GM12878 (cell line): Measurements from ENCODE around the gene GINS2. TPM values are rescaled to one million over a fixed set of nuclear protein-coding genes. Genes with fewer than 3 reads are reported as not detected.
A peak's percentile ranks its signal among the peaks of the same experiment; 100 is the strongest.

Experiments used
- ATAC-seq: fragments of 200-7000 bp; cut with Tn5 transposase; 3 replicates; pipeline ENCODE4 v1.9.1; 2020; ENCODE audit warnings: mild to moderate bottlenecking, moderate library complexity
- BruUV-seq: library from RNA; stranded (reverse); fragments of 400-500 nt; replicated peaks from 2 replicates; lab custom pipeline; 2021; lab: Mats Ljungman, UMichigan
- CTCF ChIA-PET: fragments of 300-600 bp; sonication (Branson Sonifier 250); formaldehyde crosslinking; extraction: SDS; loops from one replicate; lab custom pipeline; 2021; ENCODE audit warnings: inconsistent platforms; lab: Yijun Ruan, JAX
- POLR2A ChIA-PET: fragments of 350-600 bp; formaldehyde crosslinking; extraction: SDS; loops from one replicate; lab custom pipeline; 2021; ENCODE audit warnings: inconsistent platforms; lab: Charles Lee
- RAD21 ChIA-PET: fragments of 300-600 bp; sonication (Branson Sonifier 250); formaldehyde crosslinking; loops from one replicate; lab custom pipeline; 2023; ENCODE audit warnings: antibody characterized with exemption; ENCODE audit not compliant: unreplicated experiment; lab: Charles Lee
- SMC1A ChIA-PET: fragments of 300-600 bp; sonication (Branson Sonifier 250); formaldehyde crosslinking; loops from one replicate; lab custom pipeline; 2023; ENCODE audit not compliant: unreplicated experiment, uncharacterized antibody; lab: Charles Lee
- DNase-seq: peaks from one replicate; pipeline ENCODE4 v3.0.0-alpha.2; 2011; ENCODE audit warnings: low read depth, low spot score
- FAIRE-seq: peaks from 3 replicates; lab custom pipeline; 2011; peaks lifted over from hg19 to GRCh38; lab: Jason Lieb, UNC
- H2AFZ ChIP-seq: 2 replicates; pipeline ENCODE4 v1.6.0; 2011; ENCODE audit warnings: low read depth, low read length, control low read depth; ENCODE audit not compliant: control insufficient read depth
- H3K27ac ChIP-seq: 2 replicates; pipeline ENCODE4 v1.5.1; 2011; ENCODE audit warnings: control low read depth; ENCODE audit not compliant: control insufficient read depth, insufficient read depth
- H3K27me3 ChIP-seq, 2 experiments: replicated peaks in 1 of 2; 2 replicates each; pipeline versions ENCODE4 v1.6.0 to v1.6.1; 2011; ENCODE audit warnings: low read length in 1 of 2; ENCODE audit not compliant: control insufficient read depth in 2 of 2, insufficient read depth in 2 of 2
- H3K36me3 ChIP-seq, 2 experiments: 2 replicates each; pipeline ENCODE4 v1.5.1; 2011; ENCODE audit warnings: low read length in 1 of 2; ENCODE audit not compliant: control insufficient read depth in 2 of 2, insufficient read depth in 2 of 2
- H3K4me1 ChIP-seq: 2 replicates; pipeline ENCODE4 v1.6.1; 2011; ENCODE audit warnings: mild to moderate bottlenecking, low read length, moderate library complexity, mixed read lengths; ENCODE audit not compliant: control insufficient read depth, insufficient read depth
- H3K4me2 ChIP-seq: 2 replicates; pipeline ENCODE4 v1.6.0; 2011; ENCODE audit warnings: control low read depth; ENCODE audit not compliant: control insufficient read depth, insufficient read depth
- H3K4me3 ChIP-seq: fragments of 200-600 bp; sonication (generic); 2 replicates; pipeline ENCODE4 v1.5.1; 2016
- H3K79me2 ChIP-seq: 2 replicates; pipeline ENCODE4 v1.6.0; 2011; ENCODE audit warnings: low read length; ENCODE audit not compliant: control insufficient read depth, insufficient read depth
- H3K9ac ChIP-seq: 2 replicates; pipeline ENCODE4 v1.8.0; 2011; ENCODE audit warnings: low read length, control low read depth, mixed read lengths; ENCODE audit not compliant: control insufficient read depth, insufficient read depth
- H3K9me3 ChIP-seq: replicated peaks from 3 replicates; pipeline ENCODE4 v1.5.1; 2011; ENCODE audit warnings: mild to moderate bottlenecking, low read length; ENCODE audit not compliant: control insufficient read depth, insufficient read depth
- H4K20me1 ChIP-seq: 2 replicates; pipeline ENCODE4 v1.6.0; 2011; ENCODE audit not compliant: control insufficient read depth, insufficient read depth
- BCLAF1 ChIP-seq: fragments of 450-650 bp; IDR thresholded peaks from 2 replicates; pipeline ENCODE4 v1.6.1; 2017; ENCODE audit warnings: antibody characterized with exemption, mild to moderate bottlenecking, moderate library complexity
- BMI1 ChIP-seq: fragments of 450-650 bp; IDR thresholded peaks from 2 replicates; pipeline ENCODE4 v1.6.1; 2016; ENCODE audit warnings: mild to moderate bottlenecking, moderate library complexity, borderline replicate concordance
- BRCA1 ChIP-seq: IDR thresholded peaks from 2 replicates; pipeline ENCODE4 v1.6.1; 2011; ENCODE audit warnings: low read depth, low read length, improper control_type of control experiment
- CREB1 ChIP-seq: IDR thresholded peaks from 2 replicates; pipeline ENCODE4 v1.6.1; 2012; ENCODE audit warnings: low read depth, mild to moderate bottlenecking, inconsistent platforms
- CREM ChIP-seq: IDR thresholded peaks from 2 replicates; pipeline ENCODE4 v1.6.1; 2014; ENCODE audit warnings: antibody characterized with exemption, low read depth
- FOXK2 ChIP-seq: fragments of 450-650 bp; IDR thresholded peaks from 2 replicates; pipeline ENCODE4 v1.6.1; 2017; ENCODE audit warnings: mild to moderate bottlenecking, moderate library complexity
- NFYB ChIP-seq: IDR thresholded peaks from 2 replicates; pipeline ENCODE4 v1.6.1; 2011; ENCODE audit warnings: low read depth, mild to moderate bottlenecking, low read length, improper control_type of control experiment, moderate library complexity; ENCODE audit not compliant: insufficient read depth
- PBX3 ChIP-seq: IDR thresholded peaks from 2 replicates; pipeline ENCODE4 v1.6.1; 2011; ENCODE audit warnings: mild to moderate bottlenecking, low read depth, low read length, moderate library complexity; ENCODE audit not compliant: insufficient replicate concordance
- RB1 ChIP-seq: fragments of 450-650 bp; formaldehyde crosslinking; IDR thresholded peaks from 2 replicates; pipeline ENCODE4 v1.6.1; 2017; ENCODE audit warnings: mild to moderate bottlenecking, borderline replicate concordance
- SPI1 ChIP-seq: IDR thresholded peaks from 2 replicates; pipeline ENCODE4 v1.6.1; 2011; ENCODE audit warnings: low read depth, mild to moderate bottlenecking, low read length, moderate library complexity, borderline replicate concordance; ENCODE audit not compliant: insufficient read depth
- STAT3 ChIP-seq: IDR thresholded peaks from 2 replicates; pipeline ENCODE4 v1.6.1; 2011; ENCODE audit warnings: low read depth, low read length, improper control_type of control experiment
- TCF3 ChIP-seq: IDR thresholded peaks from 2 replicates; pipeline ENCODE4 v1.6.1; 2012; ENCODE audit warnings: low read depth, mild to moderate bottlenecking, low read length, borderline replicate concordance; ENCODE audit not compliant: insufficient read depth
- ZSCAN29 ChIP-seq: fragments of 450-650 bp; IDR thresholded peaks from 2 replicates; pipeline ENCODE4 v1.6.1; 2017; ENCODE audit warnings: mild to moderate bottlenecking, moderate library complexity
- ZZZ3 ChIP-seq: IDR thresholded peaks from 2 replicates; pipeline ENCODE4 v1.6.1; 2011; ENCODE audit warnings: low read depth; ENCODE audit not compliant: control insufficient read depth, insufficient read length
- WGBS: methylation state at CpG from one replicate; pipeline ENCODE4 v1.1.6; 2016; ENCODE audit warnings: low lambda C conversion rate; ENCODE audit not compliant: insufficient replicate concordance, insufficient coverage; ENCODE audit errors: missing lambda C conversion rate; 5-methylcytosine and 5-hydroxymethylcytosine counted together
- in situ Hi-C: fragments of 300-500 bp; cut with MboI; formaldehyde crosslinking; loops from 9 replicates; pipeline ENCODE4 v1.14.3; 2018; ENCODE audit warnings: mixed read lengths
- intact Hi-C: fragments of 100-400 bp; cut with micrococcal nuclease; formaldehyde crosslinking; loops from one replicate; pipeline ENCODE4 v1.14.2; 2022; ENCODE audit not compliant: unreplicated experiment
- polyA plus RNA-seq, 11 experiments: library from polyadenylated mRNA; depleted of rRNA in 4 of 11; unstranded in 6 of 11; stranded (reverse) in 5 of 11; fragments of >200 nt; fragmentation: Nextera tagmentation in 4 of 11; fragmentation: Illumina TruSeq in 1 of 11; extraction: Ambion mirVana in 4 of 11; extraction: Trizol in 1 of 11; gene quantifications; 1 replicate in 1 of 11; 2 replicates in 10 of 11; pipeline versions ENCODE4 v1.2.1 to v1.2.3, GENCODE V29; 2011 to 2016; ENCODE audit warnings: inconsistent platforms in 2 of 11, missing spikeins in 2 of 11, low read depth in 1 of 11
- total RNA-seq, 4 experiments: library from RNA; depleted of rRNA in 3 of 4; stranded (reverse); fragments of >200 nt in 3 of 4; fragmentation: Illumina TruSeq in 1 of 4; extraction: Trizol in 1 of 4; gene quantifications; 2 replicates each; pipeline versions ENCODE4 v1.2.1 to v1.2.3, GENCODE V29; 2013 to 2021
- TF ChIP-seq, protein P1 (sequence below): fragments of 450-650 bp; IDR thresholded peaks from 2 replicates; pipeline ENCODE4 v1.6.1; 2014; ENCODE audit warnings: mild to moderate bottlenecking
- TF ChIP-seq, protein P2 (sequence below): fragments of 450-650 bp; IDR thresholded peaks from 2 replicates; pipeline ENCODE4 v1.6.1; 2017; ENCODE audit warnings: mild to moderate bottlenecking
- TF ChIP-seq, protein P3 (sequence below): fragments of 450-650 bp; IDR thresholded peaks from 2 replicates; pipeline ENCODE4 v1.6.1; 2016; ENCODE audit warnings: mild to moderate bottlenecking

GINS2 gene
- total and polyA plus RNA-seq, 10 of the 15 experiments (the other 5 are each of a cell fraction or from before 2014, with no cell fraction given): 42.7 to 90.8 (median 57.0) TPM

DNA sequence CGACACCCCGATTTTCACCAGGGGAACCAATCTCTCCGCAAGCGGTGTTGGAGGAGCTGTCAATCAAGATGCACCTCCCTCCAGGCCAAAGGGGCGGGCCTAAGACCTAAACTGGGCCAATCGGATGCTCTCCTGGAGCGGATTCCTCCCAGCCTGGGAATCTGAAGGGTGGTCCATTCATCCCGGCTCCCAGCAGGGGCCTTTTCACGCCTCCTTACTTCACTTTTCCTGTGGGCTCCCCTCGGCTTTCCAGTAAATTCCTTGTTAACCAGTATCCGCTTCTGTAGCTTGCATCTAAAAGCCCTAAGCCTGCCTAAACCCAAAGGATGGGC is 45.1 kb upstream of the GINS2 start:
- FAIRE-seq (no peak), DNase-seq (no peak), ATAC-seq (no peak)
- POLR2A ChIA-PET: no interaction called here
- Histone ChIP-seq H4K20me1 (no peaks in the 10 kb centered on the region; the same call in 1 of the 2 replicates), H2AFZ (no peak overlapping the region), H3K4me3 (no peak overlapping the region), H3K79me2 (no peaks in the 10 kb centered on the region), H3K4me1 (peaks cover 15% of the 10 kb centered on the region), H3K9ac (no peak overlapping the region), H3K27ac (no peak overlapping the region), H3K4me2 (no peak overlapping the region), H3K27me3 (no peaks in the 10 kb centered on the region), H3K9me3 (no peaks in the 10 kb centered on the region; the same call in 2 of the 3 replicates), H3K36me3 (no peaks in the 10 kb centered on the region)
- in situ Hi-C loops (no loop called here), intact Hi-C loops (loop anchor here (2.0 kb wide), 1 partner anchor 23 kb away; no protein-coding TSS in a partner anchor)
- RAD21 ChIA-PET: no interaction called here
- SMC1A ChIA-PET: no interaction called here
- CTCF ChIA-PET: no interaction called here
- BruUV-seq: no TSS peak
- no peak for TF ChIP-seq FOXK2
- no peak for TF ChIP-seq ZSCAN29
- TF ChIP-seq ZZZ3: no peak
- no peak for TF ChIP-seq CREM
- TF ChIP-seq TCF3: no peak
- TF ChIP-seq STAT3: no peak
- 0 out of 2 replicates have a peak, but pooled peaks have one; percentile 12 for TF ChIP-seq NFYB
- TF ChIP-seq CREB1: no peak
- TF ChIP-seq, protein P1, sequence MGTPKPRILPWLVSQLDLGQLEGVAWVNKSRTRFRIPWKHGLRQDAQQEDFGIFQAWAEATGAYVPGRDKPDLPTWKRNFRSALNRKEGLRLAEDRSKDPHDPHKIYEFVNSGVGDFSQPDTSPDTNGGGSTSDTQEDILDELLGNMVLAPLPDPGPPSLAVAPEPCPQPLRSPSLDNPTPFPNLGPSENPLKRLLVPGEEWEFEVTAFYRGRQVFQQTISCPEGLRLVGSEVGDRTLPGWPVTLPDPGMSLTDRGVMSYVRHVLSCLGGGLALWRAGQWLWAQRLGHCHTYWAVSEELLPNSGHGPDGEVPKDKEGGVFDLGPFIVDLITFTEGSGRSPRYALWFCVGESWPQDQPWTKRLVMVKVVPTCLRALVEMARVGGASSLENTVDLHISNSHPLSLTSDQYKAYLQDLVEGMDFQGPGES: no peak
- TF ChIP-seq, protein P2, sequence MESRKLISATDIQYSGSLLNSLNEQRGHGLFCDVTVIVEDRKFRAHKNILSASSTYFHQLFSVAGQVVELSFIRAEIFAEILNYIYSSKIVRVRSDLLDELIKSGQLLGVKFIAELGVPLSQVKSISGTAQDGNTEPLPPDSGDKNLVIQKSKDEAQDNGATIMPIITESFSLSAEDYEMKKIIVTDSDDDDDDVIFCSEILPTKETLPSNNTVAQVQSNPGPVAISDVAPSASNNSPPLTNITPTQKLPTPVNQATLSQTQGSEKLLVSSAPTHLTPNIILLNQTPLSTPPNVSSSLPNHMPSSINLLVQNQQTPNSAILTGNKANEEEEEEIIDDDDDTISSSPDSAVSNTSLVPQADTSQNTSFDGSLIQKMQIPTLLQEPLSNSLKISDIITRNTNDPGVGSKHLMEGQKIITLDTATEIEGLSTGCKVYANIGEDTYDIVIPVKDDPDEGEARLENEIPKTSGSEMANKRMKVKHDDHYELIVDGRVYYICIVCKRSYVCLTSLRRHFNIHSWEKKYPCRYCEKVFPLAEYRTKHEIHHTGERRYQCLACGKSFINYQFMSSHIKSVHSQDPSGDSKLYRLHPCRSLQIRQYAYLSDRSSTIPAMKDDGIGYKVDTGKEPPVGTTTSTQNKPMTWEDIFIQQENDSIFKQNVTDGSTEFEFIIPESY: no peak
- TF ChIP-seq BMI1: no peak
- no peak for TF ChIP-seq RB1
- TF ChIP-seq BCLAF1: no peak
- peak; percentile 77 for TF ChIP-seq PBX3
- TF ChIP-seq, protein P3, sequence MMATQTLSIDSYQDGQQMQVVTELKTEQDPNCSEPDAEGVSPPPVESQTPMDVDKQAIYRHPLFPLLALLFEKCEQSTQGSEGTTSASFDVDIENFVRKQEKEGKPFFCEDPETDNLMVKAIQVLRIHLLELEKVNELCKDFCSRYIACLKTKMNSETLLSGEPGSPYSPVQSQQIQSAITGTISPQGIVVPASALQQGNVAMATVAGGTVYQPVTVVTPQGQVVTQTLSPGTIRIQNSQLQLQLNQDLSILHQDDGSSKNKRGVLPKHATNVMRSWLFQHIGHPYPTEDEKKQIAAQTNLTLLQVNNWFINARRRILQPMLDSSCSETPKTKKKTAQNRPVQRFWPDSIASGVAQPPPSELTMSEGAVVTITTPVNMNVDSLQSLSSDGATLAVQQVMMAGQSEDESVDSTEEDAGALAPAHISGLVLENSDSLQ: peak; percentile 74
- TF ChIP-seq SPI1: no peak
- no peak for TF ChIP-seq BRCA1
- WGBS: 75% methylated on average over 11 of the region's 11 CpGs
